Mesenchymal stem cell (in vitro differentiated cells and primary cell): ENCODE measurements around the gene TMEM63C.

Experiments used
- DNase-seq: peaks from one replicate; pipeline ENCODE4 v3.0.0-alpha.2; 2013
- H2AFZ ChIP-seq: one replicate; pipeline ENCODE4 v1.6.1; 2013; ENCODE audit warnings: low read depth, mild to moderate bottlenecking, control low read depth, inconsistent platforms, low read length, moderate library complexity
- H2AK5ac ChIP-seq: 2 replicates; pipeline ENCODE4 v1.6.1; 2013; ENCODE audit warnings: low read length, moderate library complexity, mild to moderate bottlenecking, inconsistent platforms; ENCODE audit not compliant: severe bottlenecking
- H2BK120ac ChIP-seq: one replicate; pipeline ENCODE4 v1.6.1; 2013; ENCODE audit warnings: low read depth, mild to moderate bottlenecking, inconsistent platforms, low read length, moderate library complexity
- H2BK12ac ChIP-seq, 2 experiments: one replicate each; pipeline ENCODE4 v1.6.1; 2013; ENCODE audit warnings: inconsistent platforms in 2 of 2, low read length in 2 of 2, mild to moderate bottlenecking in 2 of 2, moderate library complexity in 2 of 2, control low read depth in 1 of 2
- H2BK15ac ChIP-seq: one replicate; pipeline ENCODE4 v1.6.1; 2013; ENCODE audit warnings: mild to moderate bottlenecking, low read depth, inconsistent platforms; ENCODE audit not compliant: poor library complexity, severe bottlenecking
- H2BK5ac ChIP-seq: 2 replicates; pipeline ENCODE4 v1.6.1; 2013; ENCODE audit warnings: low read depth, mild to moderate bottlenecking, low read length, control low read depth, inconsistent platforms; ENCODE audit not compliant: poor library complexity, severe bottlenecking
- H3K14ac ChIP-seq, 2 experiments: one replicate each; pipeline ENCODE4 v1.6.1; 2013; ENCODE audit warnings: inconsistent platforms in 2 of 2, low read length in 2 of 2, control low read depth in 1 of 2, mild to moderate bottlenecking in 1 of 2, moderate library complexity in 1 of 2
- H3K18ac ChIP-seq, 2 experiments: one replicate each; pipeline ENCODE4 v1.6.1; 2013; ENCODE audit warnings: inconsistent platforms in 2 of 2, low read length in 2 of 2, control low read depth in 1 of 2, low read depth in 1 of 2, mild to moderate bottlenecking in 1 of 2
- H3K23ac ChIP-seq, 2 experiments: one replicate each; pipeline ENCODE4 v1.6.1; 2013; ENCODE audit warnings: inconsistent platforms in 2 of 2, low read length in 2 of 2, mild to moderate bottlenecking in 2 of 2, moderate library complexity in 2 of 2, control low read depth in 1 of 2
- H3K27ac ChIP-seq: 2 replicates; pipeline ENCODE4 v1.5.1; 2013; ENCODE audit warnings: mild to moderate bottlenecking, moderate library complexity, low read length, control low read depth, inconsistent platforms; ENCODE audit not compliant: poor library complexity, severe bottlenecking
- H3K27me3 ChIP-seq, 2 experiments: 2 replicates each; pipeline versions ENCODE4 v1.6.1 to v1.7.0; 2013; ENCODE audit warnings: low read length in 2 of 2, mild to moderate bottlenecking in 2 of 2, moderate library complexity in 2 of 2, control low read depth in 1 of 2, inconsistent platforms in 1 of 2; ENCODE audit not compliant: control insufficient read depth in 1 of 2, insufficient read depth in 1 of 2
- H3K36me3 ChIP-seq, 2 experiments: 2 replicates each; pipeline versions ENCODE4 v1.6.1 to v1.7.0; 2013; ENCODE audit warnings: low read length in 2 of 2, control low read depth in 1 of 2, inconsistent platforms in 1 of 2, low read depth in 1 of 2, mild to moderate bottlenecking in 1 of 2; ENCODE audit not compliant: insufficient read depth in 2 of 2, control insufficient read depth in 1 of 2
- H3K4ac ChIP-seq, 2 experiments: one replicate each; pipeline ENCODE4 v1.6.1; 2013; ENCODE audit warnings: inconsistent platforms in 2 of 2, low read length in 2 of 2, mild to moderate bottlenecking in 2 of 2, moderate library complexity in 2 of 2, control low read depth in 1 of 2, low read depth in 1 of 2
- H3K4me1 ChIP-seq: 2 replicates; pipeline ENCODE4 v1.6.1; 2013; ENCODE audit warnings: low read depth, low read length, control low read depth; ENCODE audit not compliant: control insufficient read depth, insufficient read depth
- H3K4me2 ChIP-seq: 2 replicates; pipeline ENCODE4 v1.6.1; 2013; ENCODE audit warnings: low read length, mild to moderate bottlenecking, inconsistent platforms; ENCODE audit not compliant: poor library complexity, severe bottlenecking
- H3K4me3 ChIP-seq, 2 experiments: 2 replicates each; pipeline versions ENCODE4 v1.5.1 to v1.7.0; 2013; ENCODE audit warnings: low read length in 2 of 2, mild to moderate bottlenecking in 2 of 2, control low read depth in 1 of 2, low read depth in 1 of 2; ENCODE audit not compliant: insufficient read depth in 1 of 2
- H3K79me1 ChIP-seq: replicated peaks from 2 replicates; pipeline ENCODE4 v1.6.1; 2013; ENCODE audit warnings: mild to moderate bottlenecking, control low read depth, low read length, inconsistent platforms; ENCODE audit not compliant: poor library complexity, severe bottlenecking
- H3K9ac ChIP-seq: 2 replicates; pipeline ENCODE4 v1.7.0; 2013; ENCODE audit warnings: mild to moderate bottlenecking, low read length, moderate library complexity
- H3K9me3 ChIP-seq: 2 replicates; pipeline ENCODE4 v1.7.0; 2013; ENCODE audit warnings: mild to moderate bottlenecking, low read length; ENCODE audit not compliant: control insufficient read depth
- H4K8ac ChIP-seq: one replicate; pipeline ENCODE4 v1.6.1; 2013; ENCODE audit warnings: inconsistent platforms, mild to moderate bottlenecking, low read length, moderate library complexity
- H4K91ac ChIP-seq: one replicate; pipeline ENCODE4 v1.6.1; 2013; ENCODE audit warnings: mild to moderate bottlenecking, low read length, inconsistent platforms
- WGBS: methylation state at CpG from one replicate; pipeline ENCODE4 v1.1.7; 2013; ENCODE audit warnings: mixed read lengths; 5-methylcytosine and 5-hydroxymethylcytosine counted together

TMEM63C gene

GRCh38 chr14:77242752-77243151 lies 61.2 kb downstream of the TMEM63C start:
- H3K79me1 ChIP-seq, result no peaks in the 10 kb centered on the region
- no peak overlapping the region for H2BK5ac ChIP-seq
- H3K23ac ChIP-seq, result no peak overlapping the region
- no peak overlapping the region for H3K27ac ChIP-seq
- H2AK5ac ChIP-seq, result no peak overlapping the region
- no peak overlapping the region for H3K4me2 ChIP-seq
- H3K9me3 ChIP-seq, result no peaks in the 10 kb centered on the region
- no peak overlapping the region for H2BK15ac ChIP-seq
- no peak overlapping the region for H3K9ac ChIP-seq
- H4K8ac ChIP-seq, result no peak overlapping the region
- no peak overlapping the region for H2BK120ac ChIP-seq
- WGBS, result 82% methylated on average over 12 of the region's 12 CpGs
- H2BK12ac ChIP-seq, result no peak overlapping the region
- H3K27me3 ChIP-seq, result peaks cover 4 to 9% of the 10 kb centered on the region in 2 experiments
- no peak overlapping the region for H3K4me3 ChIP-seq
- H4K91ac ChIP-seq, result no peak overlapping the region
- H3K4ac ChIP-seq, result no peak overlapping the region
- H3K36me3 ChIP-seq, result no peaks in the 10 kb centered on the region
- H3K14ac ChIP-seq, result no peak overlapping the region
- H3K4me1 ChIP-seq, result no peaks in the 10 kb centered on the region
- H3K18ac ChIP-seq, result no peak overlapping the region
- H2AFZ ChIP-seq, result no peak overlapping the region
- DNase-seq, result no peak

GRCh38 chr14:77243853-77244252 lies 62.3 kb downstream of the TMEM63C start:
- Histone ChIP-seq H2AFZ (no peak overlapping the region), H2BK120ac (no peak overlapping the region), H3K23ac (no peak overlapping the region), H2BK12ac (no peak overlapping the region), H3K14ac (no peak overlapping the region), H2AK5ac (no peak overlapping the region), H3K4ac (no peak overlapping the region), H3K4me2 (no peak overlapping the region), H3K79me1 (no peaks in the 10 kb centered on the region), H3K4me1 (no peaks in the 10 kb centered on the region), H4K91ac (no peak overlapping the region), H3K9me3 (no peaks in the 10 kb centered on the region), H2BK5ac (no peak overlapping the region), H3K4me3 (no peak overlapping the region), H4K8ac (no peak overlapping the region), H3K9ac (no peak overlapping the region), H2BK15ac (no peak overlapping the region), H3K36me3 (no peaks in the 10 kb centered on the region), H3K18ac (no peak overlapping the region), H3K27me3 (peaks cover 4 to 12% of the 10 kb centered on the region in 2 experiments), H3K27ac (no peak overlapping the region)
- WGBS, result 55% methylated on average over 4 of the region's 4 CpGs
- no peak for DNase-seq

- no peak overlapping the region for H2BK15ac ChIP-seq
- no peak overlapping the region for H3K23ac ChIP-seq
- H3K4ac ChIP-seq, result no peak overlapping the region
- no peak overlapping the region for H2BK12ac ChIP-seq
- no peak overlapping the region for H3K4me3 ChIP-seq
- no peak overlapping the region for H2BK120ac ChIP-seq
- H3K18ac ChIP-seq, result no peak overlapping the region
- no peak overlapping the region for H3K14ac ChIP-seq
- no peak overlapping the region for H3K9ac ChIP-seq
- no peak for DNase-seq
- no peak overlapping the region for H4K8ac ChIP-seq
- peaks cover 4 to 13% of the 10 kb centered on the region in 2 experiments for H3K27me3 ChIP-seq
- H3K36me3 ChIP-seq, result no peaks in the 10 kb centered on the region
- H3K27ac ChIP-seq, result no peak overlapping the region
- no peaks in the 10 kb centered on the region for H3K4me1 ChIP-seq
- no peak overlapping the region for H3K4me2 ChIP-seq
- H3K9me3 ChIP-seq, result no peaks in the 10 kb centered on the region
- H2AK5ac ChIP-seq, result no peak overlapping the region
- H4K91ac ChIP-seq, result no peak overlapping the region
- WGBS, result 72% methylated on average over 4 of the region's 4 CpGs
- no peak overlapping the region for H2BK5ac ChIP-seq
- H2AFZ ChIP-seq, result no peak overlapping the region
- H3K79me1 ChIP-seq, result no peaks in the 10 kb centered on the region
Measured at GRCh38 chr14:77245820-77246219, 64.2 kb downstream of the TMEM63C start.

DNA sequence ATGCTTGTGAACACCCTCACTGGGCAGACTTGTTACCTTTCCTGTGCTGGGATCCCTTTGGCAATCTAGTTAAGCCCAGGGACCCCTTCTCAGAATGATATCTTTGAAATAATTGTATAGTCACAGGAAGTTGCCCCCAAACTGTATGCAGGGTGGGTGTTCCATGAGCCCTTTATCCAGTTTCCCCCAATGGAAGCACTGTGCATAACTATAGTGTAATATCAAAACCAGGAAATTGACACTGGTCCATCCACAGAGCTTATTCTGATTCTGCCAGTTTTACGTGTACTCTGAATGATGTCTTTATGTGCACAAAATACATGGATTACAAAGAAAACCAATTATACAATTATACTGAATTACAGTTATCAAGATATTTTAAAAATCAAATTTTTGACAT lies 65.2 kb downstream of the TMEM63C start:
- H3K9ac ChIP-seq, result no peak overlapping the region
- no peak overlapping the region for H3K4me2 ChIP-seq
- H3K36me3 ChIP-seq, result no peaks in the 10 kb centered on the region
- H4K91ac ChIP-seq, result no peak overlapping the region
- no peaks in the 10 kb centered on the region for H3K79me1 ChIP-seq
- no peak overlapping the region for H4K8ac ChIP-seq
- H3K4me3 ChIP-seq, result no peak overlapping the region
- H2BK120ac ChIP-seq, result no peak overlapping the region
- H3K18ac ChIP-seq, result no peak overlapping the region
- H3K14ac ChIP-seq, result no peak overlapping the region
- DNase-seq, result no peak
- H3K9me3 ChIP-seq, result no peaks in the 10 kb centered on the region
- H3K4me1 ChIP-seq, result no peaks in the 10 kb centered on the region
- H2AK5ac ChIP-seq, result no peak overlapping the region
- H2BK12ac ChIP-seq, result no peak overlapping the region
- no peak overlapping the region for H2AFZ ChIP-seq
- no peak overlapping the region for H2BK5ac ChIP-seq
- H3K4ac ChIP-seq, result no peak overlapping the region
- no peak overlapping the region for H3K23ac ChIP-seq
- no peak overlapping the region for H3K27ac ChIP-seq
- peaks cover 7 to 19% of the 10 kb centered on the region in 2 experiments for H3K27me3 ChIP-seq
- H2BK15ac ChIP-seq, result no peak overlapping the region
- WGBS, result no CpG with 5 or more reads among the region's 1 CpG
